ENCODE results near the gene UBTF. TPM values are rescaled to one million over a fixed set of nuclear protein-coding genes. Genes with fewer than 3 reads are reported as not detected.

The UBTF gene
- total and polyA plus RNA-seq, 9 of the 15 experiments (the other 6 are each of a cell fraction or from before 2014, with no cell fraction given) = 1.2 to 113 (median 83.6) TPM

DNA sequence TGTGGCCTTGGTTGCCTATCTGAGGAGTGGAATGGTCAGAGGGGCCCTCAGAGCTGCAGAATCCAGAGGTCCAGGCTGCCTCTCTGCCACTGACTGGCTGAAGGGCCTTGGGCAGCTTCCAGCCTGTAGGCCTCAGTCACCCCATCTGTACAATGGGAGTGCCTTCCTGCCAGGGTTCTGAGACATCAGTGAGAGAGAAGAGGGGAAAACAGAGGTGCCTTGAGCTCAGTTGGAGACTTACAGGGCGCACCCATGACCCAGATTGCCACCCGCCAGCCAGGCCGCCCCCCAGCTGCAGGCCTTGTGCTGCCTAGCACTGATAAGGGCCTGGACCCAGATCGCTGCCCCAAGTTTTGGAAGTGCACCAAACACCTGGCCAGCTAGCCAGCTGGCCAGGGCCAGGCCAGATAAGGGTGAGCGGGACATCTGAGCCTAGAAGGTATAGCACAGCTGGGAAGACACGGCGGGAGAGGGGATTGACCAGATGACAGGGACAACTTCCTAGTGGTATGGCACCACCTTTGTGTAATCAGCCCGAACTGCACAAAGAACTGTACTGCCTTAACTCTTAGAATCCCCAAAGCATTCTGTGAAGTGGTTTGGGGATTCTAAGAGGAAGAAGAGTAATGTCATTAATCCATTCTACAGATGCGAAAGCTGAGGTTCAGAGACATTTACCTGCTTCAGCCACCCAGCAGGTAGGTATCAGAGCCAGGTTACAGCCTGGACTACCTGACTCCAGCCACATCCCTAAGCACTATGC is 47.1 kb upstream of the UBTF start (continued):
- TF ChIP-seq, protein P1, sequence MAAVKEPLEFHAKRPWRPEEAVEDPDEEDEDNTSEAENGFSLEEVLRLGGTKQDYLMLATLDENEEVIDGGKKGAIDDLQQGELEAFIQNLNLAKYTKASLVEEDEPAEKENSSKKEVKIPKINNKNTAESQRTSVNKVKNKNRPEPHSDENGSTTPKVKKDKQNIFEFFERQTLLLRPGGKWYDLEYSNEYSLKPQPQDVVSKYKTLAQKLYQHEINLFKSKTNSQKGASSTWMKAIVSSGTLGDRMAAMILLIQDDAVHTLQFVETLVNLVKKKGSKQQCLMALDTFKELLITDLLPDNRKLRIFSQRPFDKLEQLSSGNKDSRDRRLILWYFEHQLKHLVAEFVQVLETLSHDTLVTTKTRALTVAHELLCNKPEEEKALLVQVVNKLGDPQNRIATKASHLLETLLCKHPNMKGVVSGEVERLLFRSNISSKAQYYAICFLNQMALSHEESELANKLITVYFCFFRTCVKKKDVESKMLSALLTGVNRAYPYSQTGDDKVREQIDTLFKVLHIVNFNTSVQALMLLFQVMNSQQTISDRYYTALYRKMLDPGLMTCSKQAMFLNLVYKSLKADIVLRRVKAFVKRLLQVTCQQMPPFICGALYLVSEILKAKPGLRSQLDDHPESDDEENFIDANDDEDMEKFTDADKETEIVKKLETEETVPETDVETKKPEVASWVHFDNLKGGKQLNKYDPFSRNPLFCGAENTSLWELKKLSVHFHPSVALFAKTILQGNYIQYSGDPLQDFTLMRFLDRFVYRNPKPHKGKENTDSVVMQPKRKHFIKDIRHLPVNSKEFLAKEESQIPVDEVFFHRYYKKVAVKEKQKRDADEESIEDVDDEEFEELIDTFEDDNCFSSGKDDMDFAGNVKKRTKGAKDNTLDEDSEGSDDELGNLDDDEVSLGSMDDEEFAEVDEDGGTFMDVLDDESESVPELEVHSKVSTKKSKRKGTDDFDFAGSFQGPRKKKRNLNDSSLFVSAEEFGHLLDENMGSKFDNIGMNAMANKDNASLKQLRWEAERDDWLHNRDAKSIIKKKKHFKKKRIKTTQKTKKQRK (IDR thresholded peaks at IDR 0.05; ENCODE audit: borderline replicate concordance, low read depth, low read length) = no peak
- TF ChIP-seq ZNF551 (CRISPR knock-in tag; IDR thresholded peaks at IDR 0.05) (no peak), TBP (optimal IDR thresholded peaks at IDR 0.05; ENCODE audit: low read depth, low read length) (no peak), RB1 (IDR thresholded peaks at IDR 0.05; ENCODE audit: low read depth) (peak; percentile 88), MEIS2 (IDR thresholded peaks at IDR 0.05; ENCODE audit: partially characterized antibody) (peak; percentile 55), THRAP3 (IDR thresholded peaks at IDR 0.05; ENCODE audit: borderline replicate concordance) (no peak), BRF1 (IDR thresholded peaks at IDR 0.05; ENCODE audit: borderline replicate concordance, extremely low read depth, insufficient read length) (no peak), ZNF316 (IDR thresholded peaks at IDR 0.05) (no peak), BDP1 (IDR thresholded peaks at IDR 0.05; ENCODE audit: insufficient read depth, insufficient read length) (no peak), MED1 (CRISPR knock-in tag; IDR thresholded peaks at IDR 0.05; ENCODE audit: borderline replicate concordance) (no peak), NR2F6 (CRISPR knock-in tag; IDR thresholded peaks at IDR 0.05) (no peak), ESRRA (IDR thresholded peaks at IDR 0.05; ENCODE audit: borderline replicate concordance, low read depth) (peak; percentile 59; the same call in 1 of the 2 replicates), FOXP1 (CRISPR knock-in tag; IDR thresholded peaks at IDR 0.05) (no peak; the same call in 1 of the 2 replicates), ASH1L (IDR thresholded peaks at IDR 0.05; ENCODE audit: borderline replicate concordance, low read depth, partially characterized antibody) (no peak), RFX5 (IDR thresholded peaks at IDR 0.05; ENCODE audit: low read depth, low read length) (no peak), TEAD1 (CRISPR knock-in tag; IDR thresholded peaks at IDR 0.05) (peak in 1 of 2 experiments; percentile 81; a peak in 1 of 4 replicates), ZNF507 (tag; conservative IDR thresholded peaks at IDR 0.05) (no peak), DIDO1 (tag; IDR thresholded peaks at IDR 0.05; ENCODE audit: low read depth) (no peak), ZSCAN29 (IDR thresholded peaks at IDR 0.05) (no peak)
- TF ChIP-seq, protein P2, sequence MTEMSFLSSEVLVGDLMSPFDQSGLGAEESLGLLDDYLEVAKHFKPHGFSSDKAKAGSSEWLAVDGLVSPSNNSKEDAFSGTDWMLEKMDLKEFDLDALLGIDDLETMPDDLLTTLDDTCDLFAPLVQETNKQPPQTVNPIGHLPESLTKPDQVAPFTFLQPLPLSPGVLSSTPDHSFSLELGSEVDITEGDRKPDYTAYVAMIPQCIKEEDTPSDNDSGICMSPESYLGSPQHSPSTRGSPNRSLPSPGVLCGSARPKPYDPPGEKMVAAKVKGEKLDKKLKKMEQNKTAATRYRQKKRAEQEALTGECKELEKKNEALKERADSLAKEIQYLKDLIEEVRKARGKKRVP (CRISPR knock-in tag; IDR thresholded peaks at IDR 0.05) = peak; percentile 43; the same call in 1 of the 2 replicates
- TF ChIP-seq, protein P3, sequence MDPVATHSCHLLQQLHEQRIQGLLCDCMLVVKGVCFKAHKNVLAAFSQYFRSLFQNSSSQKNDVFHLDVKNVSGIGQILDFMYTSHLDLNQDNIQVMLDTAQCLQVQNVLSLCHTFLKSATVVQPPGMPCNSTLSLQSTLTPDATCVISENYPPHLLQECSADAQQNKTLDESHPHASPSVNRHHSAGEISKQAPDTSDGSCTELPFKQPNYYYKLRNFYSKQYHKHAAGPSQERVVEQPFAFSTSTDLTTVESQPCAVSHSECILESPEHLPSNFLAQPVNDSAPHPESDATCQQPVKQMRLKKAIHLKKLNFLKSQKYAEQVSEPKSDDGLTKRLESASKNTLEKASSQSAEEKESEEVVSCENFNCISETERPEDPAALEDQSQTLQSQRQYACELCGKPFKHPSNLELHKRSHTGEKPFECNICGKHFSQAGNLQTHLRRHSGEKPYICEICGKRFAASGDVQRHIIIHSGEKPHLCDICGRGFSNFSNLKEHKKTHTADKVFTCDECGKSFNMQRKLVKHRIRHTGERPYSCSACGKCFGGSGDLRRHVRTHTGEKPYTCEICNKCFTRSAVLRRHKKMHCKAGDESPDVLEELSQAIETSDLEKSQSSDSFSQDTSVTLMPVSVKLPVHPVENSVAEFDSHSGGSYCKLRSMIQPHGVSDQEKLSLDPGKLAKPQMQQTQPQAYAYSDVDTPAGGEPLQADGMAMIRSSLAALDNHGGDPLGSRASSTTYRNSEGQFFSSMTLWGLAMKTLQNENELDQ (CRISPR knock-in tag; IDR thresholded peaks at IDR 0.05; ENCODE audit: borderline replicate concordance) = no peak
- TF ChIP-seq, protein P4, sequence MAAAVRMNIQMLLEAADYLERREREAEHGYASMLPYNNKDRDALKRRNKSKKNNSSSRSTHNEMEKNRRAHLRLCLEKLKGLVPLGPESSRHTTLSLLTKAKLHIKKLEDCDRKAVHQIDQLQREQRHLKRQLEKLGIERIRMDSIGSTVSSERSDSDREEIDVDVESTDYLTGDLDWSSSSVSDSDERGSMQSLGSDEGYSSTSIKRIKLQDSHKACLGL (CRISPR knock-in tag; IDR thresholded peaks at IDR 0.05; ENCODE audit: borderline replicate concordance, poor library complexity, severe bottlenecking) = no peak

Data from K562 (cell line).